Bronchial epithelial cell (primary cell): ENCODE results near the gene RBM33. TPM values are rescaled to one million over a fixed set of nuclear protein-coding genes. Genes with fewer than 3 reads are reported as not detected.

Experiments
- DNase-seq: peaks from one replicate; pipeline ENCODE4 v3.0.0-alpha.2; 2010; ENCODE audit warnings: low read depth
- FAIRE-seq: peaks from 2 replicates; lab custom pipeline; 2011; peaks lifted over from hg19 to GRCh38; lab: Jason Lieb, UNC
- H3K27me3 ChIP-seq: 2 replicates; pipeline ENCODE4 v1.5.1; 2011; ENCODE audit warnings: low read length; ENCODE audit not compliant: control insufficient read depth, insufficient read depth
- H3K36me3 ChIP-seq: 2 replicates; pipeline ENCODE4 v1.5.1; 2011; ENCODE audit warnings: low read length; ENCODE audit not compliant: control insufficient read depth, insufficient read depth
- H3K4me3 ChIP-seq: 2 replicates; pipeline ENCODE4 v1.5.1; 2011; ENCODE audit warnings: mild to moderate bottlenecking, low read depth, low read length, control low read depth
- total RNA-seq: library from RNA; depleted of rRNA; stranded (reverse); fragments of >200 nt; gene quantifications from 2 replicates; pipeline ENCODE4 v1.2.1, GENCODE V29; 2014
- TF ChIP-seq, protein P1 (sequence below): IDR thresholded peaks from 2 replicates; pipeline ENCODE4 v1.5.1; 2011; ENCODE audit warnings: mild to moderate bottlenecking, moderate library complexity, low read length, control low read depth, inconsistent platforms; ENCODE audit not compliant: insufficient read depth, severe bottlenecking

RBM33 gene
- total RNA-seq, 1 donor from 2014 or later: 17.1 TPM

DNA sequence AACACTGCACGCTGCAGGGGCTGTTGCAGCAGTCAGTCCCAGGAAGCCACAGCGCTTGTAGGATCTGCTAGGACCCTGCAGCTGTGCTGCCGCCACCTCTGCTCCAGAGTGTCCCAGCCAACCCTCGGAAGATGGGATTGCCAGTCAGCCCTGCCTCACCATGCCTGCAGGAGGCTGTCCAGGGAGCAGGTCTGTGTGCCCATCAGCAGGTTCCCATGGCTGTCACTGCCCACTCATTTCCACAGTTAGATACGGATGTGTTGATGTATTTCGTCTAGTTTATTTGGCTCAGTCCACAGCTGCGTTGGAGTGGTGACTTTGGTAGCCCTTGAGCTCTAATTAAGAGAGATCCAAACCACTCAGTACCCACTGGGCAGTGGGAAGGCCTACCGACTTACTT, 132.1 kb downstream of the RBM33 start:
- FAIRE-seq (no peak), DNase-seq (no peak)
- no peak overlapping the region for H3K4me3 ChIP-seq
- TF ChIP-seq, protein P1, sequence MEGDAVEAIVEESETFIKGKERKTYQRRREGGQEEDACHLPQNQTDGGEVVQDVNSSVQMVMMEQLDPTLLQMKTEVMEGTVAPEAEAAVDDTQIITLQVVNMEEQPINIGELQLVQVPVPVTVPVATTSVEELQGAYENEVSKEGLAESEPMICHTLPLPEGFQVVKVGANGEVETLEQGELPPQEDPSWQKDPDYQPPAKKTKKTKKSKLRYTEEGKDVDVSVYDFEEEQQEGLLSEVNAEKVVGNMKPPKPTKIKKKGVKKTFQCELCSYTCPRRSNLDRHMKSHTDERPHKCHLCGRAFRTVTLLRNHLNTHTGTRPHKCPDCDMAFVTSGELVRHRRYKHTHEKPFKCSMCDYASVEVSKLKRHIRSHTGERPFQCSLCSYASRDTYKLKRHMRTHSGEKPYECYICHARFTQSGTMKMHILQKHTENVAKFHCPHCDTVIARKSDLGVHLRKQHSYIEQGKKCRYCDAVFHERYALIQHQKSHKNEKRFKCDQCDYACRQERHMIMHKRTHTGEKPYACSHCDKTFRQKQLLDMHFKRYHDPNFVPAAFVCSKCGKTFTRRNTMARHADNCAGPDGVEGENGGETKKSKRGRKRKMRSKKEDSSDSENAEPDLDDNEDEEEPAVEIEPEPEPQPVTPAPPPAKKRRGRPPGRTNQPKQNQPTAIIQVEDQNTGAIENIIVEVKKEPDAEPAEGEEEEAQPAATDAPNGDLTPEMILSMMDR: no peak
- peaks cover 20% of the 10 kb centered on the region for H3K36me3 ChIP-seq
- no peaks in the 10 kb centered on the region for H3K27me3 ChIP-seq

GRCh38 chr7:155778349-155778748, 133.9 kb downstream of the RBM33 start:
- TF ChIP-seq, protein P1: no peak
- FAIRE-seq (no peak), DNase-seq (no peak)
- Histone ChIP-seq H3K4me3 (no peak overlapping the region), H3K27me3 (no peaks in the 10 kb centered on the region), H3K36me3 (peaks cover 19% of the 10 kb centered on the region)

- FAIRE-seq (no peak), DNase-seq (no peak)
- Histone ChIP-seq H3K36me3 (peaks cover 12% of the 10 kb centered on the region), H3K4me3 (no peak overlapping the region), H3K27me3 (no peaks in the 10 kb centered on the region)
- TF ChIP-seq, protein P1: no peak
Measured at GRCh38 chr7:155780884-155781283, 136.4 kb downstream of the RBM33 start.

DNA sequence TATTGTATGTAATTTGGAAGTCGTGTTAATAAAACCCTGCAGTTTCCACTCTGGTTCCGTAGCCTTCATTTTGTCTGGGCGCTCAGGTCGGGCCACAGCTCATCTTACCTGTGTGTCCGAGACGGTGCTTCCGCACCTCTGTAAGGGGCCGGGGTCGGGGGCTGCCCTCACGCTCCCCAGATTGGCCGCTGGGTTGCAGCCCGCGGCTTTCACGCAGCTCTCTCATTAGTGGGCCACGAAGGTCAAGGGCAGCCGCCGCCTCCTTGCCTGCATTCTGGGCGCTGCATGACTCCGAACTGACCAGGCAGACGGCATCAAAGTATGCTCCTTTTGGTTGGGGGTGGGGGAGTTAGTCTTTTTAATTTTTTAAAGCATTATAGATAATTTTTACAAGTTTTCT, 137.0 kb downstream of the RBM33 start:
- no peak overlapping the region for H3K4me3 ChIP-seq
- TF ChIP-seq, protein P1: no peak
- H3K36me3 ChIP-seq: peaks cover 11% of the 10 kb centered on the region
- DNase-seq: no peak
- FAIRE-seq: no peak
- H3K27me3 ChIP-seq: no peaks in the 10 kb centered on the region

- DNase-seq (no peak), FAIRE-seq (no peak)
- H3K4me3 ChIP-seq: no peak overlapping the region
- TF ChIP-seq, protein P1: no peak
- peaks cover 6% of the 10 kb centered on the region for H3K36me3 ChIP-seq
- H3K27me3 ChIP-seq: no peaks in the 10 kb centered on the region
Measured at GRCh38 chr7:155782466-155782865, 138.0 kb downstream of the RBM33 start.

GRCh38 chr7:155785536-155785935, 141.1 kb downstream of the RBM33 start:
- TF ChIP-seq, protein P1: no peak
- FAIRE-seq (no peak), DNase-seq (no peak)
- no peak overlapping the region for H3K4me3 ChIP-seq
- peaks cover 1% of the 10 kb centered on the region for H3K36me3 ChIP-seq
- H3K27me3 ChIP-seq: no peaks in the 10 kb centered on the region
